HG02884 (cell line): ENCODE results near the gene PDE8B.
"Not testable (repeated sequence)": the region's sequence is repeated elsewhere in the genome, so short reads cannot be mapped to it uniquely, and the experiment has no call there.

Experiments used
- ATAC-seq: cut with Tn5 transposase; IDR thresholded peaks from one replicate; pipeline ENCODE4 v1.9.1; 2021; ENCODE audit warnings: mild to moderate bottlenecking, moderate library complexity; ENCODE audit not compliant: unreplicated experiment

PDE8B gene

DNA sequence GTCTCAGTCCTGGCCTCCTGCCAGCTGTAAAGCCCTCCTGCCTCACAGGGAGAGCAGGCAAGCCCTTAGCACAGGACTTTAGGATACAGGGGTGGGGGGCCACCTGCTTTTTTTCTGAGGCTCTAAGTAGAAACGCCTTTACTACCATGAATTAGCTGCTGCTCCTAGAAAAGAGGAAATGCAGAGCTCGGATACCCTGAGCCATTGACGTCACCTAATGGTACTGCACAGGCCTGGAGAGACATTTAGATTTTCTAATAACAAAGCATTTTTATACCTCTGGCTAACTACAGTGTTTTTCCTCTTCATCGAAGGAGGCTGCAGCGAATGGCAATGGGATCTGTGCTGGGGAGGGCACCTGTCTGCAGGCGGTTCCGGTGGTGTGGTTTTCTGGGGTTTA lies 144.6 kb downstream of the PDE8B start:
- ATAC-seq: no peak

DNA sequence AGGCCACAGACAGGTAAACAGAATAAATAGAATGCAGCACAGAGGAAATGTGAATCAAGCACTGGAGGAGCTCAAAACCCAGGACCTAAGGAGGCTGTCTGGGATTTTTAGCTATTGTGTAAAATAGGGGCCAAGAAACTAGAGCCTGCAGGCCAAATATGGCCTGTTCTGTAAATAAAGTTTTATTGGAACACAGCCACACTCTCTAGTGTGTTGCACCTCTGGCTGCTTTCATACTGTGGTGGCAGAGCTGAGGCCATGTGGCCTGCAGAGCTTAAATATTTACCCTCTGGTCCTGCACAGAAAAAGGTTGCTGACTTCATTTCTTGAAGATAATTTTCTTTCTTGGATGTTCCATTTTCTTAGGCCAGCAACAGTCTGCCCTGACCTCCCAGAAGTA lies 145.3 kb downstream of the PDE8B start:
- no peak for ATAC-seq

DNA sequence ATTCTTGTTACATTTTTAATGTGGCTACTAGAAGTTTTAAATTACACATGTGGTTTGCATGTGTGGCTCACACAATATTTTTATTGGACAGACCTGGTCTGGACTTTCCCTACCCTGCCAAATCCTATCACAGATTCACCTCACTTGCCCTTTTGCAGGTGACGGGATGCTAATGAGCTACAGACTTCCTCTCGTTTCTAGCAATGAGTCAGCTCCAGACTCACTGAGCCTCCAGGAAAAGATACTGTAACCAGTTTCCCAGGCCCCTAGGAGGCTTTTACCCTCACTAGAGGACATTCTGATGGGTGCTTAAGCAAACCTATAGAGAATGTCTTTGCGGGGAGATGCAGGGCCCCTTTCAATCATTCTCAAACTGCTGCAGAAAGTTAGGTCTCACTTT lies 146.3 kb downstream of the PDE8B start:
- peak; percentile 91 for ATAC-seq

DNA sequence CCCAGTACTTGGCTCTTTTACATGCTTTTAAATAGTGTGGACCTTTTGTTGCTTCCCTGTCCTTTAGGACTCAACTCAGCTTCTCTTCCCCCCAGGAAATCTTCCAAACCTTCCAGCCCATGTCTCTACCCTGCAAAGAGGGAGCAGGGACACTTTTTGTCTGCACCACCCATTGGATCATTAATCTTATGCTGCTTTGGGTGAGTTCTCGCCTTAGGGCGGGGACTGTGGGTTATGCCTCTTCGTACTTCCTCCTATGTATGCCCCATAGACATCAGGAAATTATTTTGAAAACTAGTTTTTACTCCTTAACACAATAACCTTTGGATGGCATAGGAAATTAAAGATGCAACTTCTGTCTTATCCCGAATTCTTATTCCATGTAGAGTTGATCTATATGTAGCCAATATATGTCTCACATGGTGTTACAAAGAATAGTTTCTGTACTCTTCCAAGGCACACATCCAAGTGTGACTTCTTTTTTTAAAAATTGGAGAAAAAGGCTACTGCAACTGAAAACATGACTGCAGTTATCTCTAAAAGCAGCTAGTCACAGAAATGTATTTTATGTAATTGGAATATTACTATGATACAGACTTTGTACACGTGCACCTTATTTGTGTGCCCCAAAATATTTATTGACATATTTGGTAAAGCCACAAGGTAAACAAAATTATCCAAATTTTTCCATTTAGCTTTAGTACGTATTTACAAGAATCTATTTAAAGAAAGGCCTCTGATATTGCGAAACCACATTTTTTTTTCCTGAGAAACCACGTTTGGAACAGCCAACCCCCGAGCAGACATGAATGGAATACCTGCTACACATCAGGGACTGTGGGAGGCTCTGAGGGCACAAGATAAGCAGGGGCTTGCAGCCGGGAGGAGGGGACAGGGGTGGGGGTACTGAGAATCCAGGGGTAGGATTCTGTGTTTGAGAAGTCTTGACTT lies 148.1 kb downstream of the PDE8B start:
- ATAC-seq: no peak

DNA sequence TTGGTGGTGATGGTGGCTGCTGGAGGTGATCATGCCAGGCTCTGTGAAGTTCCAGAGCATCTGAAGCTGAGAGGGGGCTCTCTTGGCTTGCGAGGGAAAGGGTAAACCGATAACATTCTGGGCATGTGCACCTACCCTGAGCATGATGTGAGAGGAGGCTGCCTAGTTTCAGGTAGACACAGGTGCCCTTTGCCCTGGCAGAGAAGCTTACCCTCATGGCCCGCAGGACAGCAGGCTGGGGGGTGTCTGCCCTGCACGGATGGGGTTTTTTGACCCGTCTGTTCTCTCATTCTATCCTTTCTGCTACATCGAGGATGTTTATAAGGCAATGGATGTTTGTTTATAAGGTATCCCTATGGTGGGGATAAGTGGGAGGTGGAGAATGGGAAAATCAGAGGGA lies 148.8 kb downstream of the PDE8B start:
- ATAC-seq: no peak

DNA sequence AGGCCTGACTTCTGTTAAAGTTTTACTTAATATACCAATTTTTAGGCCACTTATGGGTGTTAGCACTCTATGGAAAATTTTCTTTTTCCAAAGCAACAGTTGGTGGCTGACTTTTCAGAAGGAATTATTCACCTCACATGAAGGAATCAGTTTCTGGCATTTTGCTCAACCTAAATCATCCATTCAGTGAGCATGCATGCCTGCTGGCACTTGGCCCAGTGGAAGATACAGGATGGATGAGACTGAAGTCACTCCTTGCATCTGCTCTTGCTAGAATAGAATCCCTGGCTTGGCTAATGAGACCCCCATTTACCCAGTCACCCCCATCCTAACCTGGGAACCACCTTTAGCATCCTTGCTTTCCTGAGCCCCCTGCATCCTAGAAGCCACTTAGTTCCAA lies 149.9 kb downstream of the PDE8B start:
- ATAC-seq: no peak

DNA sequence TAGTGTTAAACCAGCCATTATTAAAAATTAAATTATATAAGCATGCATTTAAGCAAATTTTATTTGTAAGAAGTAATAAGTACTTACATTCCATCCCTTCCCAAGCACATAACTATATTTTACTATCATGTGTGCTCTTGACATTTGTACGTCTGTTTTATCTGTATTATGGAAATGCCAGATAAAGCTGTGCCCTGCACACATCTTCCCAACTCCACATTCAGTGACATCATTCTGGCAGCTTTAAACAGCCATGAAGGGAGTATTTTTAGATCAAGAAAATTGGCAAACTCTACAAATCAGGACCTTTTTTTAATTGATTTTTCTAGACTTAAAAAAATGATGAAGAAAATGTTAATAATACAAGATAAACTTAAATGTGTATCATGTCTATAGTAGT lies 150.5 kb downstream of the PDE8B start:
- ATAC-seq: no peak

DNA sequence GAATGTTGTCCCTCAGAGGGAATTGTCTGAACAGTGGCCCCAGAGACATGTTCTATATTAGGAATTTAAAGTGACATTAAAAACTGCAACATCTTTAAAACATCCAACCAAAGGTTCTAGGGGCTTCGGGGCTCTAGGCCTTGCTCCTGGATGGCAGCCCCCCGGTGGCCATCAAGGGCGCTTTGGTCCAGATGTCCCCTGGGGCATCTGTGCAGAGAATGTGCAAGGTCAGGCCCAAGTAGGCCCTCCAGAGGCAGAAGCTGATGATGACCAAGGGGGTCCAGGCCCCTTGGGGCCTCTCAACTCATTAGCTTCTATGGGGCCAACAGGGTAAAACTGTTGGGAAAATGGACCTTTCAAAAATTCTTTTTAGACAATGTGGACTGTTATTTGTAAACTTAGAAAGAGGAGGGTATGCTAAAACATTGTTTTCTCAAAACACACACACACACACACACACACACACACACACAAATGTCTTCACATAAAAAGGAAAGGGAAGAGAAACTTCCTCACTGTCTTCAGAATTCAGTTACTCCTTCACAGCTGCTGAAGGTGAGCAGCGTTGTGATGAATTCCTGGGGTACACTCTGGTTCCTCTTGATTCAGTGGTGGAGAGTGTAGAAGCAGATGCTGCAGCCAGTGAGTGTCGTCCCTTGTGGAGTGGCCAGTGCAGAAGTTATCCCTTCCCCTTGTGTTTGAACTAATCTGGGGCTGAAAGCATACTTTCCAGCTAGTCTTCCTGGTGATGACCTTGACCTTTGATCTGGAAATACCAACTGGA lies 156.4 kb downstream of the PDE8B start:
- ATAC-seq: no peak

DNA sequence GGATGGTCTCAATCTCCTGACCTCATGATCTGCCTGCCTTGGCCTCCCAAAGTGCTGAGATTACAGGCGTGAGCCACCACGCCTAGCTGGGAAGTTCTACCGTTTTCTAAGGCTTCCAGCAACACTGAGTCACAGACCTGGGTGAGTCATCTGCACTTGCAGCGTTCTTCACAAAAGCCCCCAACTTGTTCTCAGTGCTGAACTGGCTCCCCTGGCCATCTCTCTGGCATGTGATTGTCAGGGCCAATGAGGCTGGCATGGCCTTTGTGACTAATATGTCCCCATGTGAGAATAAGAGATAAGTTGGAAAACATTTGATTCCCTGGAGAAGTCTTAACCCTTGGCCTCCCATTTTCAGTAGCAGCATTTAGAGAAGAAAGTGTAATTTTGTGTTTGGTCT lies 157.3 kb downstream of the PDE8B start:
- no peak for ATAC-seq

DNA sequence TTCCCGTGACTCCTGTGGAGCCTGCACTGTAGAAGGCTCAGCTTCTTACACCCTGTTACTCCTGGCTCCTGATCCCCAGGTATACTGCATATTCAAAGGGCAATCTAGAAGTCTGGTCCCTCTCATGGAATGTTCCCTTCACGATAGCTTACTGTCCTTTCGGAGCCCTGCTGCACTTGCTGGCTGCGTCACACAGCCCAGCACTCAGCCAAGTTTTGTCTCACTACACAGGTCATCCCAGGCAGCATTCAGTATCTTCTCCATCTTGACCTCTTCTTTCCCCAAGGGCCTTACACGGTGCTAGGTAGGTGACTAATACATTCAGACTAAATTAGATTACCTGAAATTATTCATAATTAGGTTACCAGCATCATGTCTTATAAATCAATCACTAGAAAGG lies 157.9 kb downstream of the PDE8B start:
- no peak for ATAC-seq

DNA sequence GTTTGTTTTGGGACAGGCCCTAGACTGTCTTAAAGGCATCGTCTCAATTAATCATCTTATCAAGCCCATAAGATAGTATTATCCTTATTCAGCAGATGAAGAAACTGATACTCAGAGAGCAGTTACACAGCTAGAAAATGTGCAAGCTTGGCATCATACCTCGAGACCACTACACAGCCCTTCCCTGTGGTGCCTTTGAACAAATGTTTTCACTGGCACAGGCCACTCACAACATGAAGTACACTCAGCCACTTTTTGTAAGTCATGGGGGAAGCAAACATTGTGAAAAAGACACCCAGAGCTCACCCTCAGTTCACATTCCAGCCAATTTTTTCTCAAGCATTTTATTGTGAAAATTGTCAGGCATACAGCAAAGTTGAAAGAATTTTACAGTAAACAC lies 159.1 kb downstream of the PDE8B start:
- no peak for ATAC-seq

DNA sequence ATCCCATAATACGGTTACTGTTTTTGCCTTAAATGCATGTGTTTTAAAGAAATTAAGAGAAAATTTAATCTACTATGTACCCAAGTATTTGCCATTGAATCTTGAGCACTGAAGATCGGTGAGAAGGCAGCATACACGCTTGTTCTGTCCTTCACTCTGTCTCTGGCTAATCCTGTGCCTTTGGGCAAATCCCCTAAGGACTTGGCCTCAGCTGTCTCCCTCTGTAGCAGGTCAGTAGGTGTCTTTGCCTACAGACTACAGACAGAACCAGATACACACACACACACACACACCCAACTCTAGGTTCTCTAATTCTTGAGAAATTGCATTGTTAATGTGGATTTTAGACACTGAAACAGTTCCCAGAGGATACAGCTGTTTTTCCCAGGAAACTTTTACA lies 164.2 kb downstream of the PDE8B start:
- no peak for ATAC-seq

DNA sequence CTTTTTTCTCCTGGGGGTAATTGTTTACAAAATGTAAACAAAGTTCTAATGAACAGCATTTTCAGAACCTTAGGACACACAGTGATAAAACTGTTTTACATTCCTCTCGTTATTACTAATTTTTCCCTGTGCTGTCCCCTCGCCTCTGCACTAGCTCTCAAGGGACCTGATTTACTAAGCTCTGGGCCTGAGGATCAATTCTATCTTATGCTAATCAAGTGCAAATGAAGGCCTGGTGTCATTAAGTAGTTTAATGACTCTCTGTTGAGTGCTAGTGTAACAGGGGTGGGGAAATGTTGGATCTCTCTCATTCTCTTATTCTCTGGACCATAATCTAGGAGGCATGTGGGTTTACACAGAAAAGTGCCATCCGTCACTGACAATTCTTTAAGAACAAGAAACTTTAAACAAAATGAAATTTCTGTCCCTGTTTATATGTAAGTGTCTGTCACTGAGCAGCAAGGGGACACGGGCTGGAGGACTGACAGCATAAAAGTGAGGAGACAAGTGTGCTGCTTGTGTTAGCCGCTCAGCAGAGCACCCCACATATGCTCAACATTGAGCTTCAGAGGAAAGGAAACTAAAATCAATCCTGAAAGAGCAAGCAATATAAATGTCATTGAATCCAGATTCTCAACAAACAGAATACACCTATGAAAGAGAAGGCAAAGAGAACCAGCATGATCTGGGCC lies 166.3 kb downstream of the PDE8B start:
- no peak for ATAC-seq

DNA sequence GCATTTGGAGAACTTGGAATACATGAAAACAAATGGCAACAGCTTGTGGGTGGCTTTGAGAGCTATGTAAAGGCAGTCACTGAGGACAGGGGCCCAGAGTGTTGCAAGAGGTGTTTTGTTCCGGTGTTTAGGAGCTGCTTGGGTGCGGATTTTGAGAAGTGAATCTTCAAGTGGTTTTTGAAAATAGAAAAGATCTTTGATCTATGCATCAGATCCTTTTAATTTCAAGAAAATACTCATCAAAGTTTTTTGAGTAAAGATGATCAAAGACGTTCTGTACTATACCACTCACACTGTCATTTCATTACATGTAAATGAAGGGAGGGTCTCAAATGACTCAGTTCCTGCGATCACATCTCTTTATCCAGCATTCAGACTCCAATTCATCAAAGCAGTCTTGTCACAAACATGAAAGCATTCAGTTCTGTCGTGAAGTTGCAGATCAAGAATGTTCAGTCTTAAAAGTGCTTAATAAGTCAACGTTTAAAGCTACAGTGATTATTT lies 169.1 kb downstream of the PDE8B start:
- peak; percentile 84 for ATAC-seq

DNA sequence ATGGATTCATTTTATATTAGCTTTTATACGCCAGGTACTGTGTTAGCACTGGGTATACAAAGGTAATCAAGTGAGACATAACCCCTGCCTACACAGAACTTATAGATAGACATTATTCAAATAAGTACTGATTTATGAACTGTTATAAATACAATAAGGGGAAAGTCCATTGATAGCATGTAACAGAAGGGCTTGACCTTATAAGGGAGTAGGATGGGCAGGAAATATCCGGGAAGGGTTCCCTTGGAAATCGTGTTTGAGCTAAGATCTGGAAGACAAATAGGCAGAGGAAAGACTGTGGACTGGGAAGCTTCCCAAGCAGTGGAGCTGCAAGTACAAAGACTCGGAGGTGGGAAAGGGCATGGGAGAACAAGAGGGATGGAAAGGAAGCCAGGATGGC lies 170.2 kb downstream of the PDE8B start:
- no peak for ATAC-seq

DNA sequence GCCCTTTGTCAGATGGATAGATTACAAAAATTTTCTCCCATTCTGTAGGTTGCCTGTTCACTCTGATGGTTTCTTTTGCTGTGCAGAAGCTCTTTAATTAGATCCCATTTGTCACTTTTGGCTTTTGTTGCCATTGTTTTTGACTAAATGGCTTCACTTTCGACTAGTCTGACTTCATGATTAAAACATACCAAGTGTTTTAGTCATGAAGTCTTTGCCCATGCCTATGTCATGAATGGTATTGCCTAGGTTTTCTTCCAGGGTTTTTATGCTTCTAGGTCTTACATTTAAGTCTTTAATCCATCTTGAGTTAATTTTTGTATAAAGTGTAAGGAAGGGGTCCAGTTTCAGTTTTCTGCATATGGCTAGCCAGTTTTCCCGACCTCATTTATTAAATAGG lies 172.9 kb downstream of the PDE8B start:
- not testable (repeated sequence) for ATAC-seq

DNA sequence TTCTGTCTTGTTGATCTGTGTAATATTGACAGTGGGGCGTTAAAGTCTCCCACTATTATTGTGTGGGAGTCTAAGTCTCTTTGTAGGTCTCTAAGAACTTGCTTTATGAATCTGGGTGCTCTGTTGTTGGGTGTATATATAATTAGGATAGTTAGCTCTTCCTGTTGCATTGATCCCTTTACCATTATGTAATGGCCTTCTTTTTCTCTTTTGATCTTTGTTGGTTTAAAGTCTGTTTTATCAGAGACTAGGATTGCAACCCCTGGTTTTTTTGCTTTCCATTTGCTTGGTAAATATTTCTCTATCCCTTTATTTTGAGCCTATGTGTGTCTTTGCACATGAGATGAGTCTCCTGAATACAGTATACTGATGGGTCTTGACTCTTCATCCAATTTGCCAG lies 175.9 kb downstream of the PDE8B start:
- ATAC-seq: not testable (repeated sequence)

DNA sequence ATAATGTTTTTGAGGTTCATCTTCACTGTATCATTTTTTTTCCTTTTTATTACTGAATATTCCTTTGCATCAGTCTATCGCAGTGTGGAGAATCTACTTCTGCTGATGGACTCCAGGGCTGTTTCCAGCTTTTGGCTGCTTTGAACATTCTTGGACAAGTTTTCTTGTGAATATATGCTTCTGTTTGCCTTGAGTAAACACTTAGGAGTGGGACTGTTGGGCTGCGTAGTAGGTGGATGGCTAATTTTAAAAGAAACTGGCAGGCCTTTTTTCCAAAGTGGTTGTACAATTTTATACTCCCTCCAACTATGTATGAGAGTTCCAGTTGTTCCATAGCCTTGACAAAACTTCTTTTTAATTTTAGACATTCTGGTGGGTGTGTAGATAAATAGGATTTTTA lies 179.3 kb downstream of the PDE8B start:
- ATAC-seq: no peak

DNA sequence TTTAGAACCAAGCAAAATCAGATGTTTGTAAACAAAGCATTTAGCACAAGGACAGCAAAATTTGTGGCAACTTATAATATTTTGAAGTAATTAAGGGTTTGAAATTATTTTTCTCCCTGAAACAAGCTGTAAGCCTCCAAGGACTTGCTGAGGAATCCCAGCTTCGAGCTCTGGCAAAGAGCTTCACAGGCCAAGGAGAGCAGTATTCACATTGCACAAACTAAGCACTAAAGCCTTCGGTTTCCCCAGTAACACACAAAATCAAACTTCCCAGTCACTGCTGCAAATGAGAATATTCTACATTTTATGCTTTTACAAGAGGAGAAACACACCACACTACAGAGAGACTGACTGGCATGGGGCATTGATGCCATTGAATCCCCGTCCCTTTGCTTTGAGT lies 179.7 kb downstream of the PDE8B start:
- no peak for ATAC-seq

DNA sequence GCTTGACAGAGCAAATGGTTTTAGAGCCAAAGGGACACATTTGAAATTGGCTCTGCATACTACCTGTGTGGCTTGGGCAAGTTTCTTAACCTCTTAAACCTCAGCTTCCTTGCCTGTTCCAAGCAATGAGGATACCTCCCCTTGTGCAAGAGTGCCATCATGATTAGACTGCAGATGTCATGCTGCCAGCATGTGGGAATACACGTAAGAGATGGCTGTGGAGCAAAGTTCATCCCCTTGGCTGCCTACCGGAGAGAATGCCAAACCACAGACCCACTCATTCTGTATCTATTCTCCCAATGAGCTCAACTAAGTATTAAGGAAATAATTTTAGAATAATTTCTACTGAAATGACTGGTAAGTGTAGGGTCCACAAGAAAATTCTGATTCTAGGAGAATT lies 180.3 kb downstream of the PDE8B start:
- no peak for ATAC-seq

DNA sequence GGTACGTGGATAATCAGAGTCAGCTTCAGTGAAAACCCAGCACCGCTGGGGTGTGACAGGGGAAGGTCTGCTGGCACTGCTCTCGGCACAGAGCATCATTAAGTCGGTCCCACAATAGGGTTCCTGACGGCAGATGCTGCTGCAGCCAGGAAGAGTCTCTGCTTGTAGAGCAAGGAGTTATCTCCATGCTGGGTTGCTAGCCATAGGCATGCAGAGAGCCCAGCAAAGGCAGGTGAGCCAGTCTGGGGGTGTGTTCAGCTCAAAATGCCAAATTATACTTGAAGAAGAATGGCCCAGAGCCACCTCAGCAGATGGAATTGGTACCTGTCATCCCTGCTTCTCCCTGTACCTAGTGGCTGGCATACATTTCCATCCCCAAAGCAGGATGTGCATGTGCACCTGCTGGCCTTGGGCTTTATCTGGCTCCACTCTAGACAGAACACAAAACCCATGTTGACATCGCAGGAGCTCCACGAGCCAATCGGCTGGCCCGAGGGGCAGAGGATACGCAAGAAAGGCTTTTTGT lies 180.8 kb downstream of the PDE8B start:
- ATAC-seq: no peak
